K562 (cell line): ENCODE measurements around the gene RGS6. TPM values are rescaled to one million over a fixed set of nuclear protein-coding genes. Genes with fewer than 3 reads are reported as not detected.

Experiments used
- CHD4 ChIP-seq: fragments of 200-600 bp; sonication (generic); IDR thresholded peaks from 3 replicates; pipeline ENCODE4 v1.6.1; 2012; ENCODE audit warnings: low read depth, mild to moderate bottlenecking, mixed read lengths, low read length, inconsistent platforms; ENCODE audit not compliant: insufficient read depth, insufficient replicate concordance, poor library complexity, severe bottlenecking
- FOXP1 ChIP-seq: sonication (generic); formaldehyde crosslinking; IDR thresholded peaks from 2 replicates; pipeline ENCODE4 v1.8.0; 2022; ENCODE audit warnings: mild to moderate bottlenecking, missing genetic modification reagents
- SFPQ ChIP-seq: fragments of 200-400 bp; formaldehyde crosslinking; IDR thresholded peaks from 2 replicates; pipeline ENCODE4 v1.6.1; 2017; ENCODE audit warnings: mild to moderate bottlenecking, low read depth, low read length, moderate library complexity
- SIN3A ChIP-seq, 2 experiments: fragments of 150-350 bp in 1 of 2; IDR thresholded peaks; 2 replicates each; pipeline ENCODE4 v1.6.1; 2011 to 2016; ENCODE audit warnings: borderline replicate concordance in 2 of 2, low read depth in 2 of 2, low read length in 2 of 2, mild to moderate bottlenecking in 2 of 2, moderate library complexity in 2 of 2; ENCODE audit not compliant: control insufficient read depth in 1 of 2
- ZNF780A ChIP-seq: fragments of 250-450 bp; sonication (Bioruptor Pico); IDR thresholded peaks from 2 replicates; pipeline ENCODE4 v1.5.0; 2021; ENCODE audit warnings: mild to moderate bottlenecking
- polyA plus RNA-seq, 8 experiments: library from polyadenylated mRNA; depleted of rRNA in 4 of 8; stranded (reverse) in 5 of 8; unstranded in 3 of 8; fragments of >200 nt; fragmentation: Nextera tagmentation in 2 of 8; fragmentation: Illumina TruSeq in 1 of 8; extraction: Ambion mirVana in 2 of 8; extraction: Trizol in 1 of 8; gene quantifications; 2 replicates each; pipeline versions ENCODE4 v1.2.1 to v1.2.3, GENCODE V29; 2011 to 2014; ENCODE audit warnings: inconsistent platforms in 1 of 8, missing spikeins in 1 of 8
- total RNA-seq, 7 experiments: library from RNA; depleted of rRNA in 6 of 7; stranded (reverse); fragments of >200 nt in 6 of 7; fragmentation: Illumina TruSeq in 2 of 7; extraction: Trizol in 2 of 7; gene quantifications; 2 replicates each; pipeline versions ENCODE4 v1.2.1 to v1.2.3, GENCODE V29; 2011 to 2021; ENCODE audit warnings: low replicate concordance in 1 of 7
- TF ChIP-seq, protein P1 (sequence below): fragments of 450-650 bp; IDR thresholded peaks from 2 replicates; pipeline ENCODE4 v1.6.1; 2018; ENCODE audit not compliant: partially characterized antibody
- TF ChIP-seq, protein P2 (sequence below): fragments of 250-450 bp; sonication (Bioruptor Pico); IDR thresholded peaks from 2 replicates; pipeline ENCODE4 v1.5.0; 2021; ENCODE audit warnings: mild to moderate bottlenecking, moderate library complexity

Gene RGS6
- total and polyA plus RNA-seq, 9 of the 15 experiments (the other 6 are each of a cell fraction or from before 2014, with no cell fraction given): not detected

DNA sequence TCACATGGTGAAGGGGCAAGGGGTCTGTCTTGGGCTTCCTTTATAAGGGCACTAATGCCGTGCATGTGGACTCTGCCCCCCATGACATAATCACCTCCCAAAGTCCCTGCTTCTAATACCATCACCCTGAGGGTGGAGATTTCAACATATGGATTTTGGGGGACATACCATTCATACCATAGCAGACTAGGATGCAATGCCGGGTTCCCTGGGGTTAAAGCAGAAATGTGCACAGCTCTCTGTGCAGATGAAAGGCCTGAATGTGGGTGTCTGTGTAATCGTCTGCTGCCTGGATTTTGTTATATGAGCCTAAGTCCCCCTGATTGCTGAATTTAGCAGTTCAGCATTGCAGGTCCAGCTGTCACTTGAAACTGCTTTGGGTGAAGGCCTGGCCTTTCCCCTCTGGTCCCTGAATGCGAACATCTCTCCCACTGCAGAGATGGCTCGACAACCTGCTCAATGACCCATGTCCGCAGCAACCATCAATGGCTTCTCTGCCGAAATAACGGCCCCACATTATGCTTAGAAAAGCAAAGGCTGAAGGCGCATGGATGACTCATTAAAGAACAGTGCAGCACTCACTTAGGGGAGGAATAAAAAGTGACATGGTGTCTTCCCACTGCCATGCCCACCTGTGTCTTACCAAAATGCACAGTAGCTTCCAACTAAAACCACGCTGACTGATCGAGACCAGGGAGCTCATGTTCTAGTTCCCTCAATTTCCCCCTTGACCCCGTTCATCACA lies 675.3 kb downstream of the RGS6 start (continued):
- TF ChIP-seq, protein P1, sequence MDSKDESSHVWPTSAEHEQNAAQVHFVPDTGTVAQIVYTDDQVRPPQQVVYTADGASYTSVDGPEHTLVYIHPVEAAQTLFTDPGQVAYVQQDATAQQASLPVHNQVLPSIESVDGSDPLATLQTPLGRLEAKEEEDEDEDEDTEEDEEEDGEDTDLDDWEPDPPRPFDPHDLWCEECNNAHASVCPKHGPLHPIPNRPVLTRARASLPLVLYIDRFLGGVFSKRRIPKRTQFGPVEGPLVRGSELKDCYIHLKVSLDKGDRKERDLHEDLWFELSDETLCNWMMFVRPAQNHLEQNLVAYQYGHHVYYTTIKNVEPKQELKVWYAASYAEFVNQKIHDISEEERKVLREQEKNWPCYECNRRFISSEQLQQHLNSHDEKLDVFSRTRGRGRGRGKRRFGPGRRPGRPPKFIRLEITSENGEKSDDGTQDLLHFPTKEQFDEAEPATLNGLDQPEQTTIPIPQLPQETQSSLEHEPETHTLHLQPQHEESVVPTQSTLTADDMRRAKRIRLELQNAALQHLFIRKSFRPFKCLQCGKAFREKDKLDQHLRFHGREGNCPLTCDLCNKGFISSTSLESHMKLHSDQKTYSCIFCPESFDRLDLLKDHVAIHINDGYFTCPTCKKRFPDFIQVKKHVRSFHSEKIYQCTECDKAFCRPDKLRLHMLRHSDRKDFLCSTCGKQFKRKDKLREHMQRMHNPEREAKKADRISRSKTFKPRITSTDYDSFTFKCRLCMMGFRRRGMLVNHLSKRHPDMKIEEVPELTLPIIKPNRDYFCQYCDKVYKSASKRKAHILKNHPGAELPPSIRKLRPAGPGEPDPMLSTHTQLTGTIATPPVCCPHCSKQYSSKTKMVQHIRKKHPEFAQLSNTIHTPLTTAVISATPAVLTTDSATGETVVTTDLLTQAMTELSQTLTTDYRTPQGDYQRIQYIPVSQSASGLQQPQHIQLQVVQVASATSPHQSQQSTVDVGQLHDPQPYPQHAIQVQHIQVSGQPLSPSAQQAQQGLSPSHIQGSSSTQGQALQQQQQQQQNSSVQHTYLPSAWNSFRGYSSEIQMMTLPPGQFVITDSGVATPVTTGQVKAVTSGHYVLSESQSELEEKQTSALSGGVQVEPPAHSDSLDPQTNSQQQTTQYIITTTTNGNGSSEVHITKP: no peak
- TF ChIP-seq, protein P2, sequence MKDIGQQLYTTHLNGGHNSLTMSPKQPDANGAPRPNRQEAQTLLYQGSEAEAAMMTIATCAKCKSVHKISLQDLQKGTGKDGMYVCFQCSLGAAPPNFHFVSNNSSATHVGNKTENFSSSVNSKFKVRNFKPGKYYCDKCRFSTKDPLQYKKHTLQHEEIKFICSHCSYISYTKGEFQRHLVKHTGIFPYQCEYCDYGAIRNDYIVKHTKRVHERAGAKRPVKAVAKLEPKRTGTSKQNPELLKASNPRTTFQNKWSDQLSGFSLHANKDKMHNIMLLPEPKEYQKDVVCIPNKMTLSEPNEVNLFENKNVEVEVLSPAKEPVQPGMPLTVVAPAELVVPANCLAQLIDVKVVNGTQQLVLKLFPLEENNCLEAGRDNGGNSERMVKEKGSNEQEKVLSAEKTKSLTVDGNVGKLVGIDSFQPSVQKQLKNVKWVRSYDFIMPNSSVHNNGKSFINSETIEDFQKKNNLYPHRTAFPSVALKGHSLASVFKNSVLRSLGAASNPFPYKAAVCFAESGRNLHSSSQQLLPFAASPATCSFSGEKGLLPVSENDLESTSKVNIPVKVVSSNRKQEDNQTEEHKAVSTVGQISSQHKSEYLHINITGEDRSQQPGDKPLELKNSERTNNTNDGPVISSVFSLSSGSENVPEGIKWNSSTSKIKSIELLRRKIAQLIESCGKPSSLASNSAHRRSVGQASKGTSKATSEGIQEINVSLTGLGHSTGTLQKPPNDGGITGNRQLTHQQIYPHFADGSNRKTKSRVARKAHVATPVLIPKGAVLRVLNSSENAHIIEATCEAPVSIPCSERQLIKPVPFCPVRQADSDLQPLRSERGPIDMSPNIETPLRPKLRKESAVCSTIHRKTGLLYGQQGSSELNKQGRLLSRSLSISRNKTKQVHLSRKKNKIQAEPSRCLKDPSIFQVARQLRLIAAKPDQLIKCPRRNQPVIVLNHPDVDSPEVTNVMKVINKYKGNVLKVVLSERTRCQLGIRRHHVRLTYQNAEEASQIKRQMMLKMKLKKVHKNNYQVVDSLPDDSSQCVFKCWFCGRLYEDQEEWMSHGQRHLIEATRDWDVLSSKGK (CRISPR knock-in tag): no peak
- TF ChIP-seq CHD4 (no peak), FOXP1 (no peak), SFPQ (no peak), ZNF780A (CRISPR knock-in tag) (no peak), SIN3A (IDR thresholded peaks at IDR 0.05; ENCODE audit: borderline replicate concordance in 2 of 2, control insufficient read depth in 1 of 2, low read depth in 2 of 2, low read length in 2 of 2) (no peak)
